HuH-7 (cell line): ENCODE data around the gene PPM1H.
A peak's percentile ranks its signal among the peaks of the same experiment; 100 is the strongest.
"Not testable (repeated sequence)": the region's sequence is repeated elsewhere in the genome, so short reads cannot be mapped to it uniquely, and the experiment has no call there.

Experiments
- DNase-seq: peaks from one replicate; pipeline ENCODE4 v3.0.0; 2011; ENCODE audit warnings: low spot score

Gene PPM1H

DNA sequence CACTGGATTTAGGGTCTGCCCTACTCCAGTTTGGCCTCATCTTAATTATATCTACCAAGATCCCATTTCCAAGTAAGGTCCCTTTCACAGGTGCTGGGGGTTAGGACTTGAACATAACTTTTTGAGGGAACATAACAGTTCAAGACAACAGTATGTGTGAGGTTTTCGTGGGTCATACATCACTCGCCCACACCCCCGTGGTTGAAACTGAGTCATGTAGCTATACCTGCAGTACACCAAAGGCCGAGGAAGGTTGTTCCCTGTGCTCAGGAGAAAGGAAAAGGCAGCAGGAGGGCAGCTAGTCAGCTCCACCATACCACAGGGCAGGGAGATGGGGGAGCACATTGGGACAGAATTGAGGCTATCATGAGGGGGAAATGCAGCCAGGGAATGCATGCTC, 167.0 kb downstream of the PPM1H start:
- no peak for DNase-seq

GRCh38 chr12:62767496-62767895, 167.5 kb downstream of the PPM1H start:
- no peak for DNase-seq

DNA sequence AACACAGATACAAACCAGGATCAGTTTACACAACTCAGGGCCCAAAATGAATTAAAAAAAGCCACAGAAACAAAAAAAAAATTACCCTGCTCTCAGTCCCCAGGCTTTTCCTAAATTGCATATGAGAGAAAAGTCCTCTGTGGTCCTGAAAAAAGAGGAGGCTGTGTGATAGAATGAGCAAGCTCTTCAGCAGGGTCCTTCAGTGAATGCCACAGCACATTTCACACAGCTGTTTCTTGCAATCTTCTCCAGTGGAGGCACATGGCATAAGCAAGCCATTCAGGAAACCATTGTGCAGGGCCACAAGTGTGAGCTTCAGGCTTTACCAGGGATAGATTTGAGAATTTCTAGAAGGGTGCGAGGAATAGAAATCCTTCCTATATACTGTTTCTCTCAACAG, 168.5 kb downstream of the PPM1H start:
- no peak for DNase-seq

DNA sequence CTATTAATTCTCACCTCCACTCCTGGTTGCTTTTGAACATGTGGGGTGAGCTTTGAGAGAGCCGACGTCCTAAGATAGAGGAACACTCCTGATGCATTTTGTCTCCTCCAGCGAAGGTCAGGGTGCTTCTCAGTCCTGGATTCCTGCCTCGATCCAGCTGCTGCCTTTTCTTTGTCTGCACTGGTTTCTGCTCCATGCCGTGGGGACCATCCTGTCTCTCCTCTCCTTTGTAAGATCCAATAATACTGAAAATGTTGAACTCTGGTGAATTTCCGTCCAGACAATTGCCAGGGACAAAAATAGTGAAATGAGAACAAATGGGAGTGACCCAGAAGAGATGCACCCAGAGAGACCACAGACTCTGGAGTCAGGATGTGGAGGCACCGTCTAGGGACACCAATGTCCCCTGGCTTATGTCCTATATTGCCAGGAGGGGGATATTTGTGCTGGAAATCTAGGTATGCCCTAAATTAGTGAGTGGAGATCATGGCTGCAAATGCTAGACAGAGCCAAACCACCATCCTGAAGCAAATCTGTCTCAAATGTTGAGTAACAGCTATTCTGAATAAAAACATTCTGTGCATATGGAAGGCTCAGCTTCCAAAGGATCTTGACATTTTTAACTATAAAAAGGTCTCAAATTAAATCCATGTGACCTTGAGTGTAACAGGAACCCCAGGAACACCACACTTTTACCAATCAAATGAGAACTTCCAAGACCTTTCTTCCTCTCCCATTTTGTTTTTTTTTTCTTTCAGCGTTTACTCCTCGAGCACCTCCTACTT, 170.9 kb downstream of the PPM1H start:
- DNase-seq = no peak

DNA sequence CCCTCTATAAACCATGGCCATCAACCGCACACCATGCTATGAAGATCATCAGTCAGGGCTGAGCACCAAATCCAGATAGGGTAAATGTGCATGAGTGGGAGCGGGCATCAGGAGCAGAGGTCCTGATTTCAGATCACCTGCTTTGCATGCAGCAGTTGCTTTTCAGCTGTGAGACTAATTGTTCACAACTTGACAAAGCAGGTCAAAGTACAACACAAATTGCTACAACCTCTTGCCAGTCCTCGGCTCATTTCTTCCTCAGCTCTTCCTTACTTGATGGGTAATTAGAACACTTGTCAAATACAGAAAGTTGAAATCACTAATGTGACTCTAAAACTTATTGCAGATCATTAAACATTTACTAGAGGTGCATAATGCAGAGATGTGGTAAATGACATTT, 171.6 kb downstream of the PPM1H start:
- no peak for DNase-seq

- DNase-seq = no peak
Measured at GRCh38 chr12:62762645-62763044, 172.3 kb downstream of the PPM1H start.

- no peak for DNase-seq
Measured at GRCh38 chr12:62761658-62762057, 173.3 kb downstream of the PPM1H start.

GRCh38 chr12:62760779-62761178, 174.2 kb downstream of the PPM1H start:
- peak; percentile 65 for DNase-seq

DNA sequence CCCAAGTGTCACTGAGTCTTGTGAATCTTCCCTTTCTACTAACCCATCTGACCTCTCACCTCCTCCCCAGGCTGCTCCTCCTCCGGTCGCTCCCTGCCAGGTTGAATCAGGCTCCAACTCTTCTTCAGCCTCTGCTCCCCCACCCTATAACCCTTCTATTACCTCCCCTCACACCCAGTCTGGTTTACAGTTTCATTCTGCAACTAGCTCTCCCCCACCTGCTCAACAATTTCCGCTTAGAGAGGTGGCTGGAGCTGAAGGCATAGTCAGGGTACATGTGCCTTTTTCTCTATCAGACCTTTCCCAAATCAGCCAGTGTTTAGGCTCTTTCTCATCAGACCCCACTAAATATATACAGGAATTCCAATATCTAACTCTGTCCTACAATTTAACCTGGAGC, 174.6 kb downstream of the PPM1H start:
- DNase-seq = not testable (repeated sequence)

DNA sequence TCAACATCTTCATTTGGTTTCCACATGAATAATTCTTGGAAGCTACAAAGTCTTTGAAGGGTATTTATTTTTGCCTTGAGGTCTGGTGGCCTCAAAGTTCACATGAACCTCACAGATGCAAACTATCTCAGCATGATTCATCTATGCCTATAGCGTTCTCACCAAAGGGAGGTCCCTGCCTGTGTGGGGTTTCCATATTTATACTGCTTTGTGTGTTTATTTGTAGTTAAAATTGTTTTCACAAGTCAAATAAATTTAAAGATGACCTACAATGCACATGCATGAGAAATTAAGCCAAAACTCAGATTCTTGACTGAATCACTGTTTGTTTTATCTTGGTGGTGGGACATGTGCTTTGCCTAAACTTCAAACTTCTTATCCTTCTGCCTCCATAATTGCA, 176.7 kb downstream of the PPM1H start:
- DNase-seq = no peak

DNA sequence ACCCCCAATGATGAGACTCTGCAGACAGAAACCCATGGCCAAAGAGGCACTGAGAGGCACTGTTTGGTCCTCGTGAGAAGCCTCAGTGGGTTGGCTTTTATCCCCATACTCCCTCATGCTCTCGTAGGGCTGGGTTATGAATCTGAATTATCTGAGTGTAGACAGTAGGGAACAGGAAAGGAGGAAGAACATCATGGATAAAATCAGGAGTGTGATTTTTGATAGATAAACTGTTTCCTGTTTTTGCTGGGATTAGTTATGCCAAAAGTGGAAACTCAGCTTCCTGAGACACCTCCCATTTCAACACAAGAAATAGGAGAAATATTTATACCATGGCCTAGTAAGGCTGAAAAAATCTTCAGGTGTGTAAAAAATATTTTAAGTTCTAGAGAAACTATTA, 177.9 kb downstream of the PPM1H start:
- DNase-seq = no peak

DNA sequence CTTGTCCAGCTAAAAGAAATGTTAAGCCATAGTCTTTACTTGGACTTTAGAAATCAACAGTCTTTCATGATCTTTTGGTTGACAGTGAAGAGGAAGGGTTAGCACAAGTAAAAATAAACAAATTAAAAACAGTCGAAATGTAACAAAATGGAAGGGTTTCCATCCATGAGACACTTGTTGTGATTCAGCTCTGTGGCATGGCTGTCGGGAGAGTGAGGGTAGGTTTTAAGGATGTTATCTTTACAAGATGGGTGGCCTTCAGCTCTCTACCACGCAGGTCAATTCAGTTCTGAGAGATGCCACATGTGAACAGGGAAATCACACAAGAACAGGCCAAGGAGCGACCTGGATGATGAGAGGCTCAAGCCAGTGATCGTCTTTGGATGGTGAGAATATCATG, 180.2 kb downstream of the PPM1H start:
- no peak for DNase-seq

DNA sequence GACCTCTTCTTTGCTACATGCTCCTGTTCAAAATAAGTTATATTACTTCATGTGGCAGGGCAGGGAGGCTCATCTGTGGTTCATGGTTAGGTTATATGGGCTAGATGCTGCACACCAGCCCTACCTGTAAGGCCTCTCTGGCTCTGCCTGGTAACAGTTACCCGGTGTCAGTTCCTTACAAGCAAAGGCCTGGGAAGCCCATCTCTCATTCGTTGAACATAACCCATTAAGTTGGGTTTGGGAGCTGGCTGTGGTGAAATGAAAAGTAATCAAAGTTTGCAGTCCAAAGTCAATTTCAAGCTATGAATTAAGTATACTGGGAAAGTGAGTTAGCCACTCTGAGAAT, 183.2 kb downstream of the PPM1H start:
- DNase-seq = no peak

DNA sequence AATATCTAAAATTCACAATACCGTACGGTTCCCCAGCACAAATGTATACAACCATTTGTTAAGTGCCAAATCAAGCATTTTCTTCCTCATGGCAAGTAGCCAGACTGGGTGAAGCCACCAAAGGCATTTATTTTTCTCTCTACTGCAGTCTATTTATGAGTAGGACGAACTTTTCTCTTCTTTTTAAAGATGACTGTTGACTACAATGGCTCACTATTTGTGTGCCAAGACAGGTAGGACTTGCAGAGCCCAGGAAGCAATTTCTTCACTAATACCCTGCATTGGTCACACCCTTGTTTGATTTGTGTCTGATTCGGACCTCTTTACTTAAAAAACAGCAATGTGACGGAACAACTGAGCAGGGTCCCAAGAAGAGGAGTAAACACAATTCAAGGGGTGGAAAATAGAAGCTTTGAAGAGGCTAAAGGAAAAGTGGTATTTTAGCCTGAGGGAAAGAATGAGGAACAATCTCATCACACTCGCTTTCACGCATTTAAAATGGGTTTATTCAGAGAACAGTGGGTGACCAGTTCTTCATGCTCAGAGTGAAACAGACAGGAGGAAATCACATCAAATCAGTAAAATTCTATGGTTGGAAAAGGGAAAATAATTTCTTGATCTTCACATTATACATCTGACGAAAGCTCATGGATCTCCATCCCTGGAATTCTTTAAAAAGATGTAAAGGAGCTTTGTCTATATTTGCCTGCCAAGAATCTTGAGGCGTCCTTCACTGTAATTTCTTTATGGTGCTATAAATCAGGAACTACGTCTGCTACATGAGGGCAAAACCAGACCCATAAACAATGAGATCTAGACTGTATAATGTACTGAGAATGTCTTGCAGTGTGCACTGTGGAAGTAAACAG, 183.8 kb downstream of the PPM1H start:
- no peak for DNase-seq

- DNase-seq = no peak
Measured at GRCh38 chr12:62749586-62749985, 185.4 kb downstream of the PPM1H start.

- no peak for DNase-seq
Measured at GRCh38 chr12:62748941-62749468, 185.9 kb downstream of the PPM1H start.

DNA sequence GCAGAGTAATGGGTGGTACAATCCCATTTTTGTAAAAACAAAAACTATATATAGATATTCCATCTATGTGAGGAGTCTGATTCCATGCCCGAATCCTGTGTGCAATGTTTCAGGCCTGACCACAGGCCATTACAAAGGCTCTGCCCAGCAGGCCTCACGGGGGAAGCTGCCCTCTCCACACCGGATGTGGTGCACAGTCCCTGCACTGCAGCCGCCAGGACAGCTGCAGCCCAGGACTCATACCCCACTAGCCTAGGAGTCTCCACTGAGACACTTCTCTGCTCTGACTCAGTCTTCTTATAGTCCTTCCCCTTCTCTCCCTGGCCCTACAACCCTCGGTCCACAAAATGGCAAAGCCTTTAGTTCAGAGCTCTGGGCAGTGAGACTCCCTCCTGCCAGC, 190.4 kb downstream of the PPM1H start:
- DNase-seq = no peak

DNA sequence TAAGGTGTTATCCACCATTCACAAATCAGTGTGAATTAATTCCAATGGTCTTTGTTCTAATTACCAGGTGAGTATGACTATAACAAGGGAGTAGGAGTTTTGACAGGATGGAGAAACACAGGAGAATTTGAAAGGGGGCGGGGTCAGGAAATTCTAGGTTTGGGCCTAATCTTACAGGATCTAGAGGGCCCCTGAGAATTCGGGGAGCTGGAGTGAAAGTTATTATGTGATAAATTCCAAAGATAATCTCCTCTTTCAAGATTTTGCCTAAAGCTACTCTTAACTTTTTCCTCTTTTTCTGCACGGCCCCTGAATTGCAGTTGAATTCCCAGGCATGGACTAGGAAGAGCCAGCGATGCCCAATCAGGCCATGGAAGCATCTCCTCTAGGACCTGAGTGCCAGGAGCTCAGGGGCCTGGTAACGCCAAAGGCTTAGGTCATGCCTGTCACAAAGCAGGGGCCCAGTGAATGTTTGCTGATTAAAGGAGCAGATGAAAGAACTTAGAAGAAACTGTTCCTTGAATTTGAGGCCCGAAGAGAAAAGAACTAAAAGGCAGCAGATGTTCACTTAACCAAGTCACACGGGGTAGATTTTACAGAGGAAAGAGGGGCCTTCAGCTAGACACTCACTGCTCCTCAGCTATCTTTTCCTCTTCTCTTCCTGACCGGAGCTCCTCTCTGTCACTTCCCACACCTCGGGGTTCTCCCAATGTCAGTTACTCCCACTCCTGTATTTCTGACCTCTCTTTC, 195.5 kb downstream of the PPM1H start:
- DNase-seq = no peak

DNA sequence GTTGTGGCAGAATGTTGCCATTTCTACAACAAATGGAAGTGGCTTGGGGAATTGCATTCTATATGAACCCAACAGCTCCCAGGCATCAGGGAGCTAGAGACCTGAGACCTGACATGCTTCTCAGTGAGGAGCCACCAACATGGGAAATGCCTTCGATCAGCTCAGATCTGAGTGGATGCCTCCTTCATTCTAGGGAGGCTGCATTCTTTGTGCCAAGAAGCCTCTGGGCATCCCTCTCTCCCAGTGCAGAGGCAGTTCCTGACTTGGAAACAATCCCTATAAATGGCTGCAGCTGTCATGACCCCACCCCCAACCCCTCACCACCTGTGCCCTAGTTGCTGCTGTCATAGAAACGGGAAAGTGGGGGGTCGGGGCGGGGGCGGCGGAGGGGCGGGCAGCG, 196.3 kb downstream of the PPM1H start:
- DNase-seq = no peak

GRCh38 chr12:62738105-62738504, 196.8 kb downstream of the PPM1H start:
- no peak for DNase-seq

DNA sequence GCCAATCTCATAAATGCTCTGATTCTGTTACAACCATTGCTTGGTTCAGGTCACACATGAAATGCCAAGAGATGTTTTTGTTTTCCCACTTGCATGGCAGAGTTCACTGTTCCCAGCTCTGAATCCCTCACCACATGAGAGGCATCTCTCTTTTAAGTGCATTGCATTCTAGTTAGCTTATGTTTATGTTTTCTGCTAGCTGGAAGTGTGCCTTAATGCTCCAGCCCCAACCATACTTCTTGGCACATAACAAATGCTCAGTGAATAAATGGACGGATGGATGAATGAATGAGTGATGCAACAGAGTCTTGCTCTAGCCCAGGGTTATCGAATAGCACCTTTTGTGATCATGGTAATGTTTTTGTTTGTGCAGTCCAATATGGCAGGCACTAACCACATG, 197.3 kb downstream of the PPM1H start:
- DNase-seq = no peak

- no peak for DNase-seq
Measured at GRCh38 chr12:62737188-62737587, 197.8 kb downstream of the PPM1H start.

DNA sequence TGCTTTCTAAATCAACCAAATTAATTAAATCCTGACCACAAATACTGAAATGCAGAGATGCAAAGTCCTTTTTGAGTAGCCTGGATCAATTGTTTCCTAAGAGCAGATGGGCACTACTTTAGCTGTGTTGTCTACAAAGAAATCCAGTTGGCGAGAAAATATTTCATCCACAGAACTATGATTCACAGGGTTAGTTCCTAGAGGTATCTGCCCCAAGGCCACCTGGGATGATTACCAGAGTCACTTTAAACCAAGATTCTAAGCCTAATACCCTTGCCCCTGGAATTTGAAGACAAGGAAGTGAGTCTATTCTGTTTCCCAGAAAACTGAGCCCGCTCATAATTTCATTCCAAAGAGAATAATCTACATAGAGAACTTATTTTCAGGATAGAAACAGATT, 198.4 kb downstream of the PPM1H start:
- DNase-seq = no peak
